H1 (cell line): Measurements from ENCODE around the gene ZNF606. TPM values are rescaled to one million over a fixed set of nuclear protein-coding genes. Genes with fewer than 3 reads are reported as not detected.

Experiments used
- CTCF ChIA-PET: fragments of 300-600 bp; sonication (Branson Sonifier 250); formaldehyde crosslinking; loops from one replicate; lab custom pipeline; 2021; ENCODE audit not compliant: partially characterized antibody; lab: Charles Lee
- POLR2A ChIA-PET: fragments of 300-600 bp; sonication (Branson Sonifier 250); formaldehyde crosslinking; loops from one replicate; lab custom pipeline; 2021; ENCODE audit warnings: inconsistent platforms; ENCODE audit not compliant: partially characterized antibody; lab: Charles Lee
- DNase-seq, 2 experiments: peaks; one replicate each; pipeline versions ENCODE4 v3.0.0 to v3.0.0-alpha.2; 2010 to 2022; ENCODE audit warnings: low spot score in 2 of 2, low read depth in 1 of 2, mixed read lengths in 1 of 2
- FAIRE-seq: peaks from 2 replicates; lab custom pipeline; 2011; peaks lifted over from hg19 to GRCh38; lab: Jason Lieb, UNC
- H2AFZ ChIP-seq: 2 replicates; pipeline ENCODE4 v1.8.1; 2012; ENCODE audit warnings: low read length, inconsistent platforms
- H2AK5ac ChIP-seq: 2 replicates; pipeline ENCODE4 v1.6.1; 2013; ENCODE audit warnings: low read depth, low read length
- H2BK120ac ChIP-seq: replicated peaks from 2 replicates; pipeline ENCODE3; 2013; ENCODE audit warnings: low read depth, low read length, inconsistent platforms
- H2BK12ac ChIP-seq: 2 replicates; pipeline ENCODE4 v1.6.1; 2013; ENCODE audit warnings: low read depth, low read length
- H2BK15ac ChIP-seq: 2 replicates; pipeline ENCODE4 v1.6.1; 2013; ENCODE audit warnings: low read length
- H2BK20ac ChIP-seq: 2 replicates; pipeline ENCODE4 v1.6.1; 2013; ENCODE audit warnings: low read length
- H2BK5ac ChIP-seq: 2 replicates; pipeline ENCODE4 v1.6.1; 2013; ENCODE audit warnings: low read depth, low read length
- H3K14ac ChIP-seq: 2 replicates; pipeline ENCODE4 v1.6.1; 2013; ENCODE audit warnings: inconsistent platforms; ENCODE audit not compliant: insufficient read length
- H3K18ac ChIP-seq: 2 replicates; pipeline ENCODE4 v1.6.1; 2013; ENCODE audit warnings: low read length; ENCODE audit errors: extremely low read depth
- H3K23ac ChIP-seq: 2 replicates; pipeline ENCODE4 v1.6.1; 2013; ENCODE audit warnings: inconsistent platforms; ENCODE audit not compliant: insufficient read length
- H3K23me2 ChIP-seq: 2 replicates; pipeline ENCODE4 v1.6.1; 2013; ENCODE audit warnings: low read depth, low read length
- H3K27ac ChIP-seq: 2 replicates; pipeline ENCODE4 v1.6.1; 2011; ENCODE audit warnings: low read depth, low read length, inconsistent platforms
- H3K27me3 ChIP-seq, 4 experiments: replicated peaks in 1 of 4; 1 replicate in 1 of 4; 2 replicates in 3 of 4; pipeline versions ENCODE4 v1.6.1 to v1.8.1; 2011 to 2013; ENCODE audit warnings: low read length in 3 of 4, mild to moderate bottlenecking in 3 of 4, inconsistent platforms in 2 of 4, mixed read lengths in 2 of 4, moderate library complexity in 1 of 4; ENCODE audit not compliant: control insufficient read depth in 3 of 4, insufficient read depth in 3 of 4; ENCODE audit errors: extremely low read depth in 1 of 4
- H3K36me3 ChIP-seq, 4 experiments: 2 replicates each; pipeline versions ENCODE4 v1.6.1 to v1.8.1; 2011 to 2013; ENCODE audit warnings: mild to moderate bottlenecking in 4 of 4, low read length in 3 of 4, moderate library complexity in 2 of 4, control low read depth in 1 of 4, inconsistent platforms in 1 of 4; ENCODE audit not compliant: insufficient read depth in 4 of 4, control insufficient read depth in 2 of 4
- H3K4ac ChIP-seq: replicated peaks from 2 replicates; pipeline ENCODE3; 2013; ENCODE audit warnings: low read length, low read depth, mixed read lengths, inconsistent platforms; ENCODE audit not compliant: insufficient read length
- H3K4me1 ChIP-seq, 4 experiments: replicated peaks in 1 of 4; 1 replicate in 1 of 4; 2 replicates in 3 of 4; pipeline versions ENCODE4 v1.6.1 to v1.8.1; 2011 to 2013; ENCODE audit warnings: low read length in 3 of 4, inconsistent platforms in 2 of 4, mixed read lengths in 1 of 4; ENCODE audit not compliant: insufficient read depth in 4 of 4, control insufficient read depth in 3 of 4
- H3K4me2 ChIP-seq, 2 experiments: 2 replicates each; pipeline versions ENCODE4 v1.6.1 to v1.8.1; 2011 to 2013; ENCODE audit warnings: low read depth in 2 of 2, low read length in 2 of 2, control low read depth in 1 of 2, inconsistent platforms in 1 of 2, mild to moderate bottlenecking in 1 of 2; ENCODE audit not compliant: insufficient read depth in 1 of 2
- H3K4me3 ChIP-seq, 4 experiments: fragments of 200-600, 300-600 bp in 1 of 4; sonication (generic), shearing (Covaris generic), sonication (Bioruptor Twin) in 1 of 4; 2 replicates each; pipeline versions ENCODE4 v1.5.1 to v1.8.1; 2011 to 2016; ENCODE audit warnings: low read length in 4 of 4, low read depth in 3 of 4, control low read depth in 2 of 4, inconsistent platforms in 2 of 4, mild to moderate bottlenecking in 2 of 4, mixed read lengths in 1 of 4, moderate library complexity in 1 of 4; ENCODE audit not compliant: insufficient read depth in 2 of 4; ENCODE audit errors: extremely low read depth in 1 of 4
- H3K56ac ChIP-seq: replicated peaks from 2 replicates; pipeline ENCODE3; 2013; ENCODE audit warnings: low read depth, mild to moderate bottlenecking, mixed read lengths, low read length, inconsistent platforms; ENCODE audit not compliant: insufficient read length
- H3K79me1 ChIP-seq: 2 replicates; pipeline ENCODE4 v1.6.1; 2013; ENCODE audit warnings: low read depth, low read length, control low read depth
- H3K79me2 ChIP-seq, 2 experiments: 2 replicates each; pipeline versions ENCODE4 v1.6.1 to v1.8.1; 2012 to 2013; ENCODE audit warnings: low read length in 2 of 2, mild to moderate bottlenecking in 2 of 2, inconsistent platforms in 1 of 2; ENCODE audit not compliant: insufficient read depth in 2 of 2, control insufficient read depth in 1 of 2
- H3K9ac ChIP-seq, 4 experiments: replicated peaks in 1 of 4; 1 replicate in 1 of 4; 2 replicates in 3 of 4; pipeline versions ENCODE4 v1.6.1 to v1.8.1; 2011 to 2013; ENCODE audit warnings: low read depth in 3 of 4, low read length in 3 of 4, control low read depth in 2 of 4, mild to moderate bottlenecking in 2 of 4, moderate library complexity in 2 of 4, inconsistent platforms in 1 of 4; ENCODE audit errors: extremely low read depth in 1 of 4
- H3K9me3 ChIP-seq, 2 experiments: 2 replicates each; pipeline versions ENCODE4 v1.6.1 to v1.8.1; 2012 to 2013; ENCODE audit warnings: mild to moderate bottlenecking in 2 of 2, moderate library complexity in 2 of 2, control low read depth in 1 of 2, inconsistent platforms in 1 of 2, low read depth in 1 of 2, low read length in 1 of 2, mixed read lengths in 1 of 2; ENCODE audit not compliant: insufficient read depth in 2 of 2
- H4K20me1 ChIP-seq, 2 experiments: replicated peaks in 1 of 2; 2 replicates each; pipeline versions ENCODE3 to v1.8.1; 2011 to 2013; ENCODE audit warnings: inconsistent platforms in 2 of 2, low read length in 2 of 2, mild to moderate bottlenecking in 1 of 2; ENCODE audit not compliant: insufficient read depth in 2 of 2, control insufficient read depth in 1 of 2
- H4K5ac ChIP-seq: 2 replicates; pipeline ENCODE4 v1.6.1; 2013; ENCODE audit warnings: low read length, low read depth, mixed read lengths, inconsistent platforms; ENCODE audit not compliant: insufficient read length
- H4K8ac ChIP-seq: 2 replicates; pipeline ENCODE4 v1.8.0; 2013; ENCODE audit warnings: mild to moderate bottlenecking, moderate library complexity, low read length, inconsistent platforms; ENCODE audit not compliant: insufficient read depth; ENCODE audit errors: extremely low read depth
- H4K91ac ChIP-seq: replicated peaks from 2 replicates; pipeline ENCODE3; 2013; ENCODE audit warnings: low read length, mixed read lengths, inconsistent platforms; ENCODE audit not compliant: insufficient read length
- BACH1 ChIP-seq: IDR thresholded peaks from 2 replicates; pipeline ENCODE4 v1.6.1; 2012; ENCODE audit warnings: low read length, improper control_type of control experiment
- E2F6 ChIP-seq: IDR thresholded peaks from 2 replicates; pipeline ENCODE4 v1.6.1; 2012; ENCODE audit warnings: inconsistent platforms
- EGR1 ChIP-seq: IDR thresholded peaks from 2 replicates; pipeline ENCODE4 v1.6.1; 2011; ENCODE audit warnings: low read depth, low read length, borderline replicate concordance
- HDAC6 ChIP-seq: IDR thresholded peaks from one replicate; pipeline ENCODE4 v1.7.1; 2012; ENCODE audit warnings: low read depth, mild to moderate bottlenecking, inconsistent platforms, low read length, moderate library complexity
- PHF8 ChIP-seq: fragments of 200-600 bp; sonication (generic); conservative IDR thresholded peaks from 2 replicates; pipeline ENCODE4 v1.7.1; 2012; ENCODE audit warnings: low read depth, mild to moderate bottlenecking, inconsistent platforms, low read length, moderate library complexity
- POU5F1 ChIP-seq: IDR thresholded peaks from 2 replicates; pipeline ENCODE4 v1.6.1; 2011; ENCODE audit warnings: low read depth, mild to moderate bottlenecking, low read length, moderate library complexity
- RFX5 ChIP-seq: IDR thresholded peaks from 2 replicates; pipeline ENCODE4 v1.6.1; 2011; ENCODE audit warnings: low read depth, low read length, improper control_type of control experiment, borderline replicate concordance
- SIX5 ChIP-seq: IDR thresholded peaks from 2 replicates; pipeline ENCODE4 v1.6.1; 2011; ENCODE audit warnings: mild to moderate bottlenecking, low read depth, low read length
- SP1 ChIP-seq: IDR thresholded peaks from 2 replicates; pipeline ENCODE4 v1.6.1; 2011; ENCODE audit warnings: low read depth, low read length
- SP2 ChIP-seq: IDR thresholded peaks from 2 replicates; pipeline ENCODE4 v1.6.1; 2012; ENCODE audit warnings: mild to moderate bottlenecking, low read length, inconsistent platforms
- SP4 ChIP-seq: IDR thresholded peaks from 2 replicates; pipeline ENCODE4 v1.6.1; 2012; ENCODE audit warnings: low read length, inconsistent platforms
- TCF12 ChIP-seq: IDR thresholded peaks from 2 replicates; pipeline ENCODE4 v1.6.1; 2011; ENCODE audit warnings: low read depth, mild to moderate bottlenecking, low read length
- WGBS, 2 experiments: shearing (Covaris generic) in 1 of 2; methylation state at CpG; one replicate each; pipeline versions ENCODE4 v1.1.6 to v1.1.7; 2013 to 2015; ENCODE audit warnings: low lambda C conversion rate in 2 of 2, mixed read lengths in 2 of 2, inconsistent platforms in 1 of 2, low coverage in 1 of 2, missing lambda C conversion rate in 1 of 2; ENCODE audit not compliant: insufficient replicate concordance in 2 of 2, insufficient coverage in 1 of 2, insufficient read length in 1 of 2; ENCODE audit errors: extremely low coverage in 1 of 2, missing lambda C conversion rate in 1 of 2; 5-methylcytosine and 5-hydroxymethylcytosine counted together
- polyA plus RNA-seq, 7 experiments: library from polyadenylated mRNA; depleted of rRNA in 3 of 7; stranded (reverse) in 5 of 7; unstranded in 2 of 7; fragments of >200 nt in 5 of 7; fragments of 200-250 nt in 2 of 7; gene quantifications; 1 replicate in 5 of 7; 2 replicates in 1 of 7; 4 replicates in 1 of 7; pipeline versions ENCODE4 v1.2.1 to v1.2.3, GENCODE V29; 2011 to 2013; ENCODE audit warnings: missing spikeins in 2 of 7, mixed read lengths in 2 of 7
- total RNA-seq: library from RNA; stranded (reverse); fragmentation: NEBNext Ultra II Directional; extraction: Animal tissue kit (Norgen Biotek cat#: 25700); gene quantifications from 2 replicates; pipeline ENCODE4 v1.2.1, GENCODE V29; 2021

The ZNF606 gene
- total and polyA plus RNA-seq, 2 of the 8 experiments (the other 6 are each of a cell fraction or from before 2014, with no cell fraction given) = 5.2 to 19.3 TPM

DNA sequence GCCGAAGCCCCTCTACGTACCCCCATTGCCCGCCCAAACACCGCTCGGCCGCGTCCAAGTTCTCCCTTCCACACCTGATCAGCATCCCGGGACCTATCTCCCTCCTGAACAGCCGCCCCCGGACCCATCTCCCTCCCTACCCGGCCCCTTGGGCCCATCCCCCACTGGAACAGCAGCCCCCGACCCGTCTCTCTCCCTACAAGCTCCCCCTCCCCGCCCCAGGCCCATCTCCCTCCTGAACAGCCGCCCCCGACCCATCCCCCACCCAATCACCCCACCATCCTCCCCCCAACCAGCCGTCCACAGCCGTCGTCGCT, 31.8 kb upstream of the ZNF606 start:
- peak overlapping the region in 2 of 4 experiments; percentile 27 to 78; a peak in 2 of 7 replicates for H3K9ac ChIP-seq
- peak overlapping the region; percentile 48 for H3K18ac ChIP-seq
- ChIA-PET CTCF (interaction anchor here (0.8 to 1.7 kb wide), 4 partner anchors 8 to 21 kb away, joined by 3 to 6 read pairs (median 4); no protein-coding TSS in a partner anchor), POLR2A (interaction anchor here (0.8 to 2.7 kb wide), 13 partner anchors 8 to 120 kb away, joined by 3 to 11 read pairs (median 4); partner anchors contain the start of genes ZNF135, ZNF606 and ZSCAN18)
- no peak overlapping the region for H3K4ac ChIP-seq
- no peaks in the 10 kb centered on the region for H3K79me2 ChIP-seq
- peaks cover 0 to 6% (median 0%) of the 10 kb centered on the region in 4 experiments; a peak in 2 of 7 replicates for H3K27me3 ChIP-seq
- no peak overlapping the region for H2AK5ac ChIP-seq
- no peaks in the 10 kb centered on the region; a peak in 1 of 4 replicates for H3K9me3 ChIP-seq
- no peaks in the 10 kb centered on the region for H3K36me3 ChIP-seq
- H4K20me1 ChIP-seq = no peaks in the 10 kb centered on the region
- peaks cover 2% of the 10 kb centered on the region; the same call in 1 of the 2 replicates for H3K23me2 ChIP-seq
- peaks cover 0 to 21% (median 15%) of the 10 kb centered on the region in 4 experiments; a peak in 6 of 7 replicates for H3K4me1 ChIP-seq
- peak overlapping the region; percentile 59 to 78 for H3K4me2 ChIP-seq
- no peak overlapping the region for H2BK120ac ChIP-seq
- no peak overlapping the region; the same call in 1 of the 2 replicates for H2BK5ac ChIP-seq
- H2AFZ ChIP-seq = no peak overlapping the region
- H3K14ac ChIP-seq = no peak overlapping the region
- no peak overlapping the region for H2BK20ac ChIP-seq
- DNase-seq (peak in 1 of 2 experiments; percentile 60), FAIRE-seq (no peak)
- no peaks in the 10 kb centered on the region for H3K79me1 ChIP-seq
- peak overlapping the region; percentile 64 for H3K56ac ChIP-seq
- H3K27ac ChIP-seq = no peak overlapping the region
- 7% methylated on average over 5 of the region's 20 CpGs; no CpG with 5 or more reads in 1 of the 2 experiments for WGBS, 2 experiments
- H2BK15ac ChIP-seq = no peak overlapping the region
- H4K5ac ChIP-seq = no peak overlapping the region
- peak overlapping the region; percentile 49 to 77 (median 60) for H3K4me3 ChIP-seq
- no peak overlapping the region for H3K23ac ChIP-seq
- H4K8ac ChIP-seq = peak overlapping the region; percentile 83
- no peak overlapping the region for H4K91ac ChIP-seq
- no peak overlapping the region for H2BK12ac ChIP-seq
- TF ChIP-seq SP1 (no peak), RFX5 (no peak), SIX5 (no peak), PHF8 (no peak), SP2 (no peak), POU5F1 (no peak), BACH1 (no peak), EGR1 (0 out of 2 replicates have a peak, but pooled peaks have one; percentile 30), TCF12 (no peak), HDAC6 (no peak), SP4 (no peak), E2F6 (peak; percentile 30; the same call in 1 of the 2 replicates)
